Transverse colon (tissue), 4 donors: ENCODE measurements around the gene TTC31. TPM values are rescaled to one million over a fixed set of nuclear protein-coding genes. Genes with fewer than 3 reads are reported as not detected.

Experiments
- DNase-seq: peaks from one replicate; pipeline ENCODE4 v3.0.0-alpha.2; 2019
- H3K27ac ChIP-seq, 4 donors: fragments of 200-600 bp; sonication (generic); 2 replicates each; pipeline ENCODE4 v1.5.1; 2016 to 2018; ENCODE audit warnings: inconsistent platforms in 4 of 4
- H3K27me3 ChIP-seq: fragments of 200-600 bp; sonication (generic); 2 replicates; pipeline ENCODE4 v1.5.1; 2017; ENCODE audit warnings: inconsistent platforms
- H3K36me3 ChIP-seq, 4 donors: fragments of 200-600 bp; sonication (generic); 2 replicates each; pipeline ENCODE4 v1.5.1; 2017 to 2019; ENCODE audit warnings: inconsistent platforms in 4 of 4
- H3K4me1 ChIP-seq, 4 donors: fragments of 200-600 bp; sonication (generic); 2 replicates each; pipeline ENCODE4 v1.5.1; 2017 to 2020; ENCODE audit warnings: inconsistent platforms in 4 of 4
- H3K4me3 ChIP-seq, 4 donors: fragments of 200-600 bp; sonication (generic); 1 replicate in 1 of 4; 2 replicates in 3 of 4; pipeline versions ENCODE4 v1.5.1 to v1.6.1; 2017 to 2019; ENCODE audit warnings: inconsistent platforms in 4 of 4
- H3K9me3 ChIP-seq, 2 donors: fragments of 200-600 bp; sonication (generic); 2 replicates each; pipeline ENCODE4 v1.5.1; 2017 to 2019; ENCODE audit warnings: inconsistent platforms in 2 of 2
- EP300 ChIP-seq: sonication (generic); formaldehyde crosslinking; IDR thresholded peaks from one replicate; pipeline ENCODE4 v1.6.1; 2017; ENCODE audit warnings: antibody characterized with exemption, low read depth
- POLR2A ChIP-seq: fragments of 450-650 bp; IDR thresholded peaks from one replicate; pipeline ENCODE4 v1.6.1; 2016; ENCODE audit warnings: antibody characterized with exemption, mild to moderate bottlenecking, moderate library complexity
- POLR2AphosphoS5 ChIP-seq, 3 donors: sonication (generic); formaldehyde crosslinking; IDR thresholded peaks; one replicate each; pipeline ENCODE4 v1.6.1; 2016; ENCODE audit warnings: antibody characterized with exemption in 3 of 3
- WGBS, 2 donors: methylation state at CpG; one replicate each; pipeline ENCODE4 v1.1.5; 2018; ENCODE audit warnings: low coverage in 1 of 2; 5-methylcytosine and 5-hydroxymethylcytosine counted together
- in situ Hi-C, 4 donors: fragments of 200-750 bp; cut with MboI; loops; one replicate each; pipeline versions ENCODE4 v1.15.0 to v1.15.1; 2017; ENCODE audit warnings: low sequenced_read_pairs in 3 of 4, low pct_ligation_motif_present in 1 of 4, low pct_unique_long_range_greater_than_20kb in 1 of 4
- intact Hi-C: fragments of 100-400 bp; cut with DNase I; formaldehyde crosslinking; loops from one replicate; pipeline ENCODE4 v1.15.1; 2023; ENCODE audit warnings: low total_unique reads
- total RNA-seq, 4 donors: library from RNA; depleted of rRNA; stranded (reverse); fragments of >200 nt; gene quantifications; one replicate each; pipeline ENCODE4 v1.1.0, GENCODE V29; 2016
- TF ChIP-seq, protein P1 (sequence below), 5 experiments: fragments of 200-600 bp in 3 of 5; fragments of 450-650 bp in 2 of 5; sonication (generic) in 3 of 5; IDR thresholded peaks; 1 replicate in 2 of 5; 2 replicates in 3 of 5; pipeline ENCODE4 v1.5.1; 2016 to 2017; ENCODE audit warnings: antibody characterized with exemption in 5 of 5, inconsistent platforms in 3 of 5, mild to moderate bottlenecking in 2 of 5, moderate library complexity in 1 of 5

The TTC31 gene
- total RNA-seq, 4 donors from 2014 or later = 16.9 to 36.0 (median 32.0) TPM

DNA sequence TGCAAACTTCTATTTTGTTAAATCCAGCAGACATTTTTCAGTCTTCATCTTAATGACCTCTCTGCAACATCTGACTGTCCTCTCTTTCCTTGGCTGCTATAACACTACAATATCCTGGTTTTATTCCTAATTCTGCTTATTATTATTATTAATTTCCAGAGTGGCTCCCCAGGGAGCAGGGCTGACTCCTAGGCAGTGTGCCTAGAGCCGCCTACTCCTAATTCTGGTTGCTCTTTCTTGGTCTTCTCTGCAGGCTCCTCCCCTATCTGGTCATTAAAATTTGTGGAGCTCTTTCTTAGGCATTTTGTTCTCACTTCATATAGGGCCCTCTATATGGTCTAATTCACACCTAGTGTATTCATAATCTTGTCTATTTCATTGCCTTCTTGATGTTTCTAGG lies 60.1 kb downstream of the TTC31 start:
- no peak for DNase-seq

More for the DNA sequence above, 60.1 kb downstream of the TTC31 start:
- WGBS, 2 donors = 91 to 100% methylated on average over 1 of the region's 1 CpG
- Histone ChIP-seq H3K9me3 (no peaks in the 10 kb centered on the region), H3K4me1 (no peaks in the 10 kb centered on the region), H3K27ac (no peak overlapping the region), H3K4me3 (no peak overlapping the region), H3K27me3 (no peaks in the 10 kb centered on the region), H3K36me3 (no peaks in the 10 kb centered on the region)
- TF ChIP-seq POLR2AphosphoS5 (IDR thresholded peaks at IDR 0.05) (no peak), EP300 (no peak), POLR2A (no peak)
- TF ChIP-seq, protein P1, sequence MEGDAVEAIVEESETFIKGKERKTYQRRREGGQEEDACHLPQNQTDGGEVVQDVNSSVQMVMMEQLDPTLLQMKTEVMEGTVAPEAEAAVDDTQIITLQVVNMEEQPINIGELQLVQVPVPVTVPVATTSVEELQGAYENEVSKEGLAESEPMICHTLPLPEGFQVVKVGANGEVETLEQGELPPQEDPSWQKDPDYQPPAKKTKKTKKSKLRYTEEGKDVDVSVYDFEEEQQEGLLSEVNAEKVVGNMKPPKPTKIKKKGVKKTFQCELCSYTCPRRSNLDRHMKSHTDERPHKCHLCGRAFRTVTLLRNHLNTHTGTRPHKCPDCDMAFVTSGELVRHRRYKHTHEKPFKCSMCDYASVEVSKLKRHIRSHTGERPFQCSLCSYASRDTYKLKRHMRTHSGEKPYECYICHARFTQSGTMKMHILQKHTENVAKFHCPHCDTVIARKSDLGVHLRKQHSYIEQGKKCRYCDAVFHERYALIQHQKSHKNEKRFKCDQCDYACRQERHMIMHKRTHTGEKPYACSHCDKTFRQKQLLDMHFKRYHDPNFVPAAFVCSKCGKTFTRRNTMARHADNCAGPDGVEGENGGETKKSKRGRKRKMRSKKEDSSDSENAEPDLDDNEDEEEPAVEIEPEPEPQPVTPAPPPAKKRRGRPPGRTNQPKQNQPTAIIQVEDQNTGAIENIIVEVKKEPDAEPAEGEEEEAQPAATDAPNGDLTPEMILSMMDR (IDR thresholded peaks at IDR 0.05) = no peak
- intact Hi-C loops = no loop called here
- in situ Hi-C loops = no loop called here

Other genes starting within 250 kb of the TTC31 start
- gene SLC4A5, start 139.7 kb upstream of the TTC31 start, total RNA-seq = 1 to 10 TPM in 3 of 4 donors, under 1 TPM in 1; 0.37 to 6.1 (median 3.5) TPM
- 100 to 1,000 TPM; 109 to 134 (median 122) TPM for gene DCTN1, start 102.8 kb upstream of the TTC31 start, total RNA-seq
- gene C2orf81, start 61.5 kb upstream of the TTC31 start, total RNA-seq = 1 to 10 TPM in 1 of 4 donors, under 1 TPM in 1, not detected in 2; 0.82 to 1.3 TPM
- 1 to 10 TPM in 2 of 4 donors, not detected in 2; 2.3 to 7.0 TPM for gene WDR54, start 61.4 kb upstream of the TTC31 start, total RNA-seq
- 10 to 100 TPM; 29.7 to 46.4 (median 41.9) TPM for gene RTKN, start 41.1 kb upstream of the TTC31 start, total RNA-seq
- gene INO80B, start 28.0 kb upstream of the TTC31 start, total RNA-seq = 10 to 100 TPM; 12.9 to 53.9 (median 34.5) TPM
- gene WBP1, start 24.6 kb upstream of the TTC31 start, total RNA-seq = 100 to 1,000 TPM in 1 of 4 donors, 10 to 100 TPM in 3; 59.5 to 101 (median 62.7) TPM
- 10 to 100 TPM; 54.8 to 76.7 (median 58.9) TPM for gene MOGS, start 17.7 kb upstream of the TTC31 start, total RNA-seq
- gene MRPL53, start 10.4 kb upstream of the TTC31 start, total RNA-seq = 100 to 1,000 TPM in 1 of 4 donors, 10 to 100 TPM in 3; 23.2 to 170 (median 26.3) TPM
- 10 to 100 TPM; 49.7 to 93.1 (median 71.6) TPM for gene CCDC142, start 83 bp upstream of the TTC31 start, total RNA-seq
- gene LBX2, start 16.5 kb downstream of the TTC31 start, total RNA-seq = 1 to 10 TPM in 2 of 4 donors, under 1 TPM in 1, not detected in 1; 0.80 to 3.8 (median 1.6) TPM
- 10 to 100 TPM in 3 of 4 donors, 1 to 10 TPM in 1; 3.7 to 23.9 (median 19.3) TPM for gene PCGF1, start 24.6 kb downstream of the TTC31 start, total RNA-seq
- gene TLX2, start 31.4 kb downstream of the TTC31 start, total RNA-seq = 1 to 10 TPM in 1 of 4 donors, under 1 TPM in 1, not detected in 2; 0.96 to 2.5 TPM
- gene DQX1, start 43.1 kb downstream of the TTC31 start, total RNA-seq = 100 to 1,000 TPM in 1 of 4 donors, 10 to 100 TPM in 3; 32.4 to 194 (median 53.1) TPM
- gene AUP1, start 46.6 kb downstream of the TTC31 start, total RNA-seq = 100 to 1,000 TPM; 164 to 264 (median 189) TPM
- gene HTRA2, start 46.9 kb downstream of the TTC31 start, total RNA-seq = 10 to 100 TPM in 3 of 4 donors, 1 to 10 TPM in 1; 8.6 to 29.6 (median 21.0) TPM
- 1 to 10 TPM; 1.6 to 4.1 (median 3.0) TPM for gene LOXL3, start 70.9 kb downstream of the TTC31 start, total RNA-seq
- 10 to 100 TPM; 14.7 to 21.3 (median 20.1) TPM for gene DOK1, start 71.6 kb downstream of the TTC31 start, total RNA-seq
- under 1 TPM in 1 of 4 donors, not detected in 3; 0.27 TPM for gene M1AP, start 165.2 kb downstream of the TTC31 start, total RNA-seq
- 1 to 10 TPM in 3 of 4 donors, under 1 TPM in 1; 0.75 to 5.7 (median 3.6) TPM for gene SEMA4F, start 171.2 kb downstream of the TTC31 start, total RNA-seq